BJ (cell line): ENCODE measurements around the gene SPAG16. TPM values are rescaled to one million over a fixed set of nuclear protein-coding genes. Genes with fewer than 3 reads are reported as not detected.

ENCODE experiments used
- CTCF ChIA-PET: fragments of 350-600 bp; formaldehyde crosslinking; extraction: SDS; loops from one replicate; lab custom pipeline; 2021; ENCODE audit warnings: antibody characterized with exemption, inconsistent platforms; lab: Yijun Ruan, JAX
- POLR2A ChIA-PET: fragments of 300-600 bp; sonication (Branson Sonifier 250); formaldehyde crosslinking; extraction: SDS; loops from one replicate; lab custom pipeline; 2021; ENCODE audit warnings: antibody characterized with exemption; lab: Charles Lee
- DNase-seq: peaks from one replicate; pipeline ENCODE4 v3.0.0-alpha.2; 2011; ENCODE audit warnings: low read depth
- H3K27me3 ChIP-seq: 2 replicates; pipeline ENCODE4 v1.6.0; 2011; ENCODE audit warnings: low read length; ENCODE audit not compliant: control insufficient read depth, insufficient read depth
- H3K36me3 ChIP-seq: 2 replicates; pipeline ENCODE4 v1.5.1; 2011; ENCODE audit warnings: low read length; ENCODE audit not compliant: control insufficient read depth, insufficient read depth
- H3K4me3 ChIP-seq: 2 replicates; pipeline ENCODE4 v1.5.1; 2011; ENCODE audit warnings: low read depth, mild to moderate bottlenecking, control low read depth, low read length
- CTCF ChIP-seq: IDR thresholded peaks from 2 replicates; pipeline ENCODE4 v1.5.1; 2011; ENCODE audit warnings: low read depth, mild to moderate bottlenecking, control low read depth, inconsistent platforms, low read length, moderate library complexity; ENCODE audit not compliant: insufficient read depth
- polyA plus RNA-seq: library from polyadenylated mRNA; depleted of rRNA; stranded (reverse); fragments of >200 nt; gene quantifications from 2 replicates; pipeline ENCODE4 v1.2.3, GENCODE V29; 2011

Gene SPAG16
- polyA plus RNA-seq, 1 experiment: 11.0 TPM

GRCh38 chr2:214264171-214264570 lies 979.9 kb downstream of the SPAG16 start:
- TF ChIP-seq CTCF: no peak
- POLR2A ChIA-PET: no interaction called here
- CTCF ChIA-PET: no interaction called here
- DNase-seq: no peak
- Histone ChIP-seq H3K4me3 (no peak overlapping the region), H3K27me3 (no peaks in the 10 kb centered on the region), H3K36me3 (no peaks in the 10 kb centered on the region)

- POLR2A ChIA-PET: no interaction called here
- DNase-seq: no peak
- Histone ChIP-seq H3K27me3 (no peaks in the 10 kb centered on the region), H3K36me3 (no peaks in the 10 kb centered on the region), H3K4me3 (no peak overlapping the region)
- CTCF ChIA-PET: interaction anchor here (0.6 kb wide), 1 partner anchor 1518 kb away, joined by 5 read pairs; no protein-coding TSS in a partner anchor
- no peak for TF ChIP-seq CTCF
Measured at GRCh38 chr2:214265991-214266489, 981.8 kb downstream of the SPAG16 start.

- ChIA-PET CTCF (no interaction called here), POLR2A (no interaction called here)
- no peaks in the 10 kb centered on the region for H3K27me3 ChIP-seq
- no peak overlapping the region for H3K4me3 ChIP-seq
- no peak for TF ChIP-seq CTCF
- no peaks in the 10 kb centered on the region for H3K36me3 ChIP-seq
- no peak for DNase-seq
Measured at GRCh38 chr2:214277880-214278279, 993.6 kb downstream of the SPAG16 start.

- CTCF ChIA-PET: no interaction called here
- Histone ChIP-seq H3K4me3 (no peak overlapping the region), H3K27me3 (no peaks in the 10 kb centered on the region), H3K36me3 (no peaks in the 10 kb centered on the region)
- no peak for DNase-seq
- TF ChIP-seq CTCF: no peak
- POLR2A ChIA-PET: no interaction called here
Measured at GRCh38 chr2:214286011-214286410, 1001.7 kb downstream of the SPAG16 start.

- POLR2A ChIA-PET: no interaction called here
- no peak for DNase-seq
- H3K4me3 ChIP-seq: no peak overlapping the region
- no peaks in the 10 kb centered on the region for H3K36me3 ChIP-seq
- CTCF ChIA-PET: no interaction called here
- no peak for TF ChIP-seq CTCF
- no peaks in the 10 kb centered on the region for H3K27me3 ChIP-seq
Measured at GRCh38 chr2:214293593-214293992, 1009.3 kb downstream of the SPAG16 start.
